HL-60 (cell line): ENCODE data around the gene PLXNB2.

Experiments used
- DNase-seq, 2 experiments: peaks; one replicate each; pipeline ENCODE4 v3.0.0-alpha.2; 2010 to 2020; ENCODE audit warnings: low read depth in 1 of 2, low spot score in 1 of 2
- H3K27ac ChIP-seq: fragments of 250-450 bp; sonication (Bioruptor Pico); replicated peaks from 2 replicates; pipeline ENCODE4 v1.5.1; 2020; ENCODE audit warnings: mild to moderate bottlenecking, moderate library complexity
- H3K27me3 ChIP-seq: fragments of 250-450 bp; sonication (Bioruptor Pico); 2 replicates; pipeline ENCODE4 v1.5.1; 2021; ENCODE audit warnings: mild to moderate bottlenecking, moderate library complexity; ENCODE audit not compliant: insufficient read depth, poor library complexity, severe bottlenecking
- H3K4me3 ChIP-seq: replicated peaks from 2 replicates; pipeline ENCODE4 v1.5.1; 2011; ENCODE audit warnings: mild to moderate bottlenecking, control low read depth, low read length; ENCODE audit not compliant: insufficient read depth
- CTCF ChIP-seq: IDR thresholded peaks from one replicate; pipeline ENCODE4 v1.5.1; 2011; ENCODE audit warnings: low read length, control low read depth, inconsistent platforms; ENCODE audit not compliant: insufficient read depth
- GABPA ChIP-seq: IDR thresholded peaks from 2 replicates; pipeline ENCODE4 v1.6.1; 2012; ENCODE audit warnings: low read depth
- POLR2AphosphoS5 ChIP-seq: IDR thresholded peaks from 2 replicates; pipeline ENCODE4 v1.6.1; 2012; ENCODE audit warnings: low read depth
- REST ChIP-seq: IDR thresholded peaks from 2 replicates; pipeline ENCODE4 v1.6.1; 2012; ENCODE audit warnings: low read depth; ENCODE audit not compliant: insufficient replicate concordance
- SPI1 ChIP-seq: IDR thresholded peaks from 2 replicates; pipeline ENCODE4 v1.6.1; 2012; ENCODE audit warnings: low read depth, mild to moderate bottlenecking, borderline replicate concordance

Gene PLXNB2

GRCh38 chr22:50348058-50348457 is 40.6 kb upstream of the PLXNB2 start:
- no peaks in the 10 kb centered on the region for H3K27me3 ChIP-seq
- TF ChIP-seq REST (no peak), CTCF (no peak), POLR2AphosphoS5 (no peak), GABPA (no peak), SPI1 (no peak)
- DNase-seq = no peak
- H3K27ac ChIP-seq = no peak overlapping the region
- no peak overlapping the region for H3K4me3 ChIP-seq

GRCh38 chr22:50347157-50347556 is 39.7 kb upstream of the PLXNB2 start:
- TF ChIP-seq GABPA = no peak
- TF ChIP-seq REST = no peak
- H3K4me3 ChIP-seq = no peak overlapping the region
- no peak for DNase-seq
- no peaks in the 10 kb centered on the region for H3K27me3 ChIP-seq
- H3K27ac ChIP-seq = no peak overlapping the region

GRCh38 chr22:50346470-50346869 is 39.0 kb upstream of the PLXNB2 start:
- Histone ChIP-seq H3K4me3 (no peak overlapping the region), H3K27me3 (no peaks in the 10 kb centered on the region), H3K27ac (no peak overlapping the region)
- TF ChIP-seq REST = no peak
- no peak for TF ChIP-seq GABPA
- no peak for TF ChIP-seq CTCF
- no peak for TF ChIP-seq POLR2AphosphoS5
- no peak for TF ChIP-seq SPI1
- no peak for DNase-seq

- Histone ChIP-seq H3K4me3 (peak overlapping the region; percentile 78), H3K27ac (no peak overlapping the region; the same call in 1 of the 2 replicates), H3K27me3 (no peaks in the 10 kb centered on the region)
- DNase-seq = peak in 1 of 2 experiments; percentile 45
- TF ChIP-seq GABPA = no peak
- TF ChIP-seq POLR2AphosphoS5 = no peak
- TF ChIP-seq CTCF = no peak
- TF ChIP-seq REST = no peak
These were observed 36.1 kb upstream of the PLXNB2 start for GRCh38 chr22:50343541-50343935.
